ENCODE data around the gene CRNN.

Gene CRNN

GRCh38 chr1:152413909-152414308 lies at the start of gene CRNN:
CRNN (minus strand) TSS chr1:152414263; CDS start chr1:152412233, 2,030 bp downstream.
- no peak for DNase-seq

GRCh38 chr1:152462636-152463035 lies 48.6 kb upstream of the CRNN start:
- no peak for DNase-seq

GRCh38 chr1:152461544-152461943 lies 47.5 kb upstream of the CRNN start:
- DNase-seq = peak; percentile 4 to 43 (median 18)

GRCh38 chr1:152460529-152460899 lies 46.5 kb upstream of the CRNN start:
- no peak for DNase-seq

- peak; percentile 16 to 45 (median 40) for DNase-seq
Measured at GRCh38 chr1:152459596-152460528, 45.8 kb upstream of the CRNN start.

GRCh38 chr1:152458384-152459185 lies 44.5 kb upstream of the CRNN start:
- DNase-seq = peak; percentile 46 to 69 (median 50)

GRCh38 chr1:152457561-152457960 lies 43.5 kb upstream of the CRNN start:
- no peak for DNase-seq

GRCh38 chr1:152457071-152457470 lies 43.0 kb upstream of the CRNN start:
- no peak for DNase-seq

GRCh38 chr1:152451254-152451653 lies 37.2 kb upstream of the CRNN start:
- no peak for DNase-seq

GRCh38 chr1:152449661-152450060 lies 35.6 kb upstream of the CRNN start:
- DNase-seq = no peak

GRCh38 chr1:152448496-152448895 lies 34.4 kb upstream of the CRNN start:
- no peak for DNase-seq

GRCh38 chr1:152448095-152448494 lies 34.0 kb upstream of the CRNN start:
- no peak for DNase-seq

GRCh38 chr1:152447484-152447883 lies 33.4 kb upstream of the CRNN start:
- no peak for DNase-seq

GRCh38 chr1:152444045-152444444 lies 30.0 kb upstream of the CRNN start:
- no peak for DNase-seq

- DNase-seq = no peak
Measured at GRCh38 chr1:152442765-152443164, 28.7 kb upstream of the CRNN start.

GRCh38 chr1:152442301-152442700 lies 28.2 kb upstream of the CRNN start:
- DNase-seq = no peak

GRCh38 chr1:152441756-152442155 lies 27.7 kb upstream of the CRNN start:
- DNase-seq = no peak

GRCh38 chr1:152440635-152441471 lies 26.8 kb upstream of the CRNN start:
- peak; percentile 13 to 35 (median 24) for DNase-seq

GRCh38 chr1:152436593-152437496 lies 22.8 kb upstream of the CRNN start:
- DNase-seq = no peak

- DNase-seq = no peak
Measured at GRCh38 chr1:152427458-152427857, 13.4 kb upstream of the CRNN start.

- DNase-seq = no peak
Measured at GRCh38 chr1:152426731-152427130, 12.7 kb upstream of the CRNN start.

GRCh38 chr1:152419917-152420316 lies 5.9 kb upstream of the CRNN start:
- DNase-seq = no peak

All from activated CD4-positive, CD25-positive, alpha-beta regulatory T cell (primary cell).